Neural progenitor cell (in vitro differentiated cells): ENCODE measurements around the gene NBPF6.
"Not testable (repeated sequence)": the region's sequence is repeated elsewhere in the genome, so short reads cannot be mapped to it uniquely, and the experiment has no call there.

Source experiments
- CTCF ChIP-seq: fragments of 200-600 bp; sonication (generic); IDR thresholded peaks from 2 replicates; pipeline ENCODE4 v1.5.1; 2017; ENCODE audit warnings: antibody characterized with exemption, mild to moderate bottlenecking
- EZH2 ChIP-seq: fragments of 200-600 bp; sonication (generic); IDR thresholded peaks from 2 replicates; pipeline ENCODE4 v1.6.1; 2017; ENCODE audit warnings: antibody characterized with exemption, mild to moderate bottlenecking, moderate library complexity
- EZH2phosphoT487 ChIP-seq: fragments of 200-600 bp; sonication (generic); IDR thresholded peaks from 2 replicates; pipeline ENCODE4 v1.6.1; 2017; ENCODE audit warnings: antibody characterized with exemption

- not testable (repeated sequence) for TF ChIP-seq EZH2, CTCF, EZH2phosphoT487
Measured at GRCh38 chr1:108495008-108495407, 44.9 kb downstream of the NBPF6 start.
